CD4-positive, alpha-beta T cell (primary cell): ENCODE data around the gene CADPS. TPM values are rescaled to one million over a fixed set of nuclear protein-coding genes. Genes with fewer than 3 reads are reported as not detected.

Source experiments
- ATAC-seq: fragments of 200-7000 bp; cut with Tn5 transposase; one replicate; pipeline ENCODE4 v1.10.0; 2022; ENCODE audit warnings: mild to moderate bottlenecking; ENCODE audit not compliant: poor library complexity
- CTCF ChIA-PET: fragments of 350-600 bp; sonication (Branson Sonifier 250); formaldehyde crosslinking; loops from one replicate; lab custom pipeline; 2021; ENCODE audit warnings: antibody characterized with exemption, inconsistent platforms; lab: Charles Lee
- POLR2A ChIA-PET: fragments of 350-600 bp; sonication (Branson Sonifier 250); formaldehyde crosslinking; loops from one replicate; lab custom pipeline; 2021; ENCODE audit warnings: antibody characterized with exemption, inconsistent platforms; lab: Charles Lee
- DNase-seq, 14 experiments: peaks; one replicate each; pipeline ENCODE4 v3.0.0-alpha.2; 2013 to 2020; ENCODE audit warnings: mixed read lengths in 2 of 14
- H3K27ac ChIP-seq, 2 donors: one replicate each; pipeline versions ENCODE4 v1.5.1 to v1.7.0; 2013; ENCODE audit warnings: low read length in 2 of 2, low read depth in 1 of 2, mild to moderate bottlenecking in 1 of 2
- H3K27me3 ChIP-seq, 2 experiments: 1 replicate in 1 of 2; 2 replicates in 1 of 2; pipeline versions ENCODE4 v1.6.1 to v1.7.0; 2013; ENCODE audit warnings: low read length in 2 of 2, control low read depth in 1 of 2, mild to moderate bottlenecking in 1 of 2, moderate library complexity in 1 of 2; ENCODE audit not compliant: insufficient read depth in 2 of 2, control insufficient read depth in 1 of 2
- H3K36me3 ChIP-seq: one replicate; pipeline ENCODE4 v1.6.1; 2013; ENCODE audit warnings: low read length, control low read depth; ENCODE audit not compliant: insufficient read depth
- H3K4me1 ChIP-seq: one replicate; pipeline ENCODE4 v1.6.1; 2013; ENCODE audit warnings: low read length, control low read depth; ENCODE audit not compliant: insufficient read depth
- H3K4me3 ChIP-seq: one replicate; pipeline ENCODE4 v1.5.1; 2013; ENCODE audit warnings: mild to moderate bottlenecking, low read length, moderate library complexity
- H3K9me3 ChIP-seq, 2 experiments: 1 replicate in 1 of 2; 2 replicates in 1 of 2; pipeline versions ENCODE4 v1.6.1 to v1.7.0; 2013; ENCODE audit warnings: low read length in 2 of 2, mild to moderate bottlenecking in 2 of 2, control low read depth in 1 of 2, moderate library complexity in 1 of 2; ENCODE audit not compliant: control insufficient read depth in 1 of 2, insufficient read depth in 1 of 2
- H3K27ac Mint-ChIP-seq: one replicate; pipeline ENCODE4 v1.8.0; 2020; ENCODE audit warnings: mixed read lengths
- H3K27me3 Mint-ChIP-seq: one replicate; pipeline ENCODE4 v1.8.0; 2021; ENCODE audit warnings: mixed read lengths
- H3K36me3 Mint-ChIP-seq: one replicate; pipeline ENCODE4 v1.8.0; 2021; ENCODE audit warnings: low read depth, mixed read lengths
- H3K4me1 Mint-ChIP-seq: one replicate; pipeline ENCODE4 v1.8.0; 2021; ENCODE audit warnings: low read depth, mixed read lengths
- H3K4me3 Mint-ChIP-seq: one replicate; pipeline ENCODE4 v1.8.0; 2020; ENCODE audit warnings: mild to moderate bottlenecking, mixed read lengths
- H3K9me3 Mint-ChIP-seq: one replicate; pipeline ENCODE4 v1.8.0; 2020; ENCODE audit warnings: mixed read lengths
- intact Hi-C, 2 experiments: fragments of 100-400 bp; cut with DNase I in 1 of 2; cut with micrococcal nuclease in 1 of 2; formaldehyde crosslinking; loops; one replicate each; pipeline versions ENCODE4 v1.15.1 to v1.9.0; 2023 to 2025; cut with DNase I, micrococcal nuclease
- total RNA-seq, 174 experiments: library from RNA in 2 of 174; stranded (reverse) in 2 of 174; gene quantifications; one replicate each; pipeline ENCODE4 v1.2.3 and lab custom pipeline; 2021 to 2026
- TF ChIP-seq, protein P1 (sequence below): fragments of 200-600 bp; IDR thresholded peaks from one replicate; pipeline ENCODE4 v1.8.0; 2022; ENCODE audit warnings: antibody characterized with exemption, mild to moderate bottlenecking

The CADPS gene
- total RNA-seq, 2 experiments from 2014 or later = not detected

GRCh38 chr3:62614527-62614926, 260.7 kb downstream of the CADPS start:
- no peak for ATAC-seq

GRCh38 chr3:62611541-62612240, 263.5 kb downstream of the CADPS start:
- ChIA-PET POLR2A (no interaction called here), CTCF (no interaction called here)
- Mint-ChIP-seq H3K9me3 (no peaks in the 10 kb centered on the region), H3K27me3 (no peaks in the 10 kb centered on the region), H3K4me1 (no peaks in the 10 kb centered on the region), H3K27ac (no peak overlapping the region), H3K4me3 (no peak overlapping the region), H3K36me3 (no peaks in the 10 kb centered on the region)
- Histone ChIP-seq H3K4me3 (no peak overlapping the region), H3K27ac (no peak overlapping the region), H3K9me3 (peaks cover 0 to 6% of the 10 kb centered on the region in 2 experiments), H3K27me3 (no peaks in the 10 kb centered on the region), H3K36me3 (no peaks in the 10 kb centered on the region), H3K4me1 (no peaks in the 10 kb centered on the region)
- ATAC-seq (no peak), DNase-seq (no peak)
- intact Hi-C loops = no loop called here
- TF ChIP-seq, protein P1, sequence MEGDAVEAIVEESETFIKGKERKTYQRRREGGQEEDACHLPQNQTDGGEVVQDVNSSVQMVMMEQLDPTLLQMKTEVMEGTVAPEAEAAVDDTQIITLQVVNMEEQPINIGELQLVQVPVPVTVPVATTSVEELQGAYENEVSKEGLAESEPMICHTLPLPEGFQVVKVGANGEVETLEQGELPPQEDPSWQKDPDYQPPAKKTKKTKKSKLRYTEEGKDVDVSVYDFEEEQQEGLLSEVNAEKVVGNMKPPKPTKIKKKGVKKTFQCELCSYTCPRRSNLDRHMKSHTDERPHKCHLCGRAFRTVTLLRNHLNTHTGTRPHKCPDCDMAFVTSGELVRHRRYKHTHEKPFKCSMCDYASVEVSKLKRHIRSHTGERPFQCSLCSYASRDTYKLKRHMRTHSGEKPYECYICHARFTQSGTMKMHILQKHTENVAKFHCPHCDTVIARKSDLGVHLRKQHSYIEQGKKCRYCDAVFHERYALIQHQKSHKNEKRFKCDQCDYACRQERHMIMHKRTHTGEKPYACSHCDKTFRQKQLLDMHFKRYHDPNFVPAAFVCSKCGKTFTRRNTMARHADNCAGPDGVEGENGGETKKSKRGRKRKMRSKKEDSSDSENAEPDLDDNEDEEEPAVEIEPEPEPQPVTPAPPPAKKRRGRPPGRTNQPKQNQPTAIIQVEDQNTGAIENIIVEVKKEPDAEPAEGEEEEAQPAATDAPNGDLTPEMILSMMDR = no peak

More at GRCh38 chr3:62614527-62614926, 260.7 kb downstream of the CADPS start:
- Mint-ChIP-seq H3K4me1 (no peaks in the 10 kb centered on the region), H3K36me3 (no peaks in the 10 kb centered on the region), H3K27me3 (peaks cover 2% of the 10 kb centered on the region), H3K27ac (no peak overlapping the region), H3K9me3 (no peaks in the 10 kb centered on the region), H3K4me3 (no peak overlapping the region)
- CTCF ChIA-PET = no interaction called here
- no peak for DNase-seq
- intact Hi-C loops = no loop called here
- no peak overlapping the region for H3K4me3 ChIP-seq
- H3K4me1 ChIP-seq = no peaks in the 10 kb centered on the region
- no peaks in the 10 kb centered on the region for H3K9me3 ChIP-seq
- no peak overlapping the region for H3K27ac ChIP-seq
- POLR2A ChIA-PET = no interaction called here
- H3K27me3 ChIP-seq = no peaks in the 10 kb centered on the region
- no peaks in the 10 kb centered on the region for H3K36me3 ChIP-seq
- TF ChIP-seq, protein P1 = no peak

- no peak overlapping the region for H3K27ac ChIP-seq
- intact Hi-C loops = no loop called here
- H3K4me1 Mint-ChIP-seq = no peaks in the 10 kb centered on the region
- ChIA-PET POLR2A (no interaction called here), CTCF (no interaction called here)
- no peaks in the 10 kb centered on the region for H3K27me3 Mint-ChIP-seq
- ATAC-seq (no peak), DNase-seq (no peak)
- H3K4me1 ChIP-seq = no peaks in the 10 kb centered on the region
- no peaks in the 10 kb centered on the region for H3K9me3 Mint-ChIP-seq
- H3K36me3 ChIP-seq = no peaks in the 10 kb centered on the region
- H3K27ac Mint-ChIP-seq = no peak overlapping the region
- TF ChIP-seq, protein P1 = no peak
- peaks cover 0 to 6% of the 10 kb centered on the region in 2 experiments for H3K9me3 ChIP-seq
- no peaks in the 10 kb centered on the region for H3K36me3 Mint-ChIP-seq
- H3K27me3 ChIP-seq = no peaks in the 10 kb centered on the region
- H3K4me3 Mint-ChIP-seq = no peak overlapping the region
- H3K4me3 ChIP-seq = no peak overlapping the region
These were observed 267.8 kb downstream of the CADPS start for GRCh38 chr3:62607287-62608029.
